ENCODE data around the gene NTRK3.
"Not testable (repeated sequence)": the region's sequence is repeated elsewhere in the genome, so short reads cannot be mapped to it uniquely, and the experiment has no call there.

The NTRK3 gene

DNA sequence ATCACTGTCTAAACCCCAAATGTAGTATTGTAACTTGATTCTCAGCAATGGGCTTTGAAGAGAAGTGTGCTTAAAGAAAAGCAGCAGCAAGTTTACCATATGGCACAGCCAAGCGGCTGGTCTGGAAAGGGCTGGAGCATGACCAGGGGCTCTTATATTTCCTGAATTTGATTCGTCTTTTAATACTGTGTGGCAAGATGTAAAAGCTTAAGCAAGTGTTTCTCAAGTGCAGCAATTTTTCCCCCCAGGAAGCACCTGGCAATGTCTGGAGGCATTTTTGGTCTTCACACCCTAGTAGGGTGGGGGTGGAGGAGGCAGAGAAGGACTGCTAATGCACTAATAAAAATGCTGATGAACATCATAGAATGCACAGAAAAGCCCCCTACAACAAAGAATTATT lies 397.9 kb downstream of the NTRK3 start:
- no peak for DNase-seq

DNA sequence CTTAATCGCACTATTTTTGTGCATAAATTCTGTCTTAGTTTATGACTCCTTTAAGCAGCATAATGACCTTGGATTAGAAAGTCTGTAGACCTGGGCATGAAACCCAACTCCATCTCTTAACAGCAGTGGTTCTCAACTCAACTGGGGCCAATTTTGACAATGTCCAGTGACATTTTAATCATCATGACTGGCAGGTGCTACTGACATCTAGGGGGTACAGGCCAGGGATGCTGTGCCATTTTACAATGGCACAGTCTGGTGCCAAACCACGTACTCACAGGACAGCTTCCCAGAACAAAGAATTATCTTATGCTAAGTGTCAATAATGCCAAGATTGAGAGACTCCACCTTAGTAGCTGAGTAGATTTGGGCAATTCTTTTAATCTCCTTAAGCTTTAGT lies 405.0 kb downstream of the NTRK3 start:
- DNase-seq: no peak

DNA sequence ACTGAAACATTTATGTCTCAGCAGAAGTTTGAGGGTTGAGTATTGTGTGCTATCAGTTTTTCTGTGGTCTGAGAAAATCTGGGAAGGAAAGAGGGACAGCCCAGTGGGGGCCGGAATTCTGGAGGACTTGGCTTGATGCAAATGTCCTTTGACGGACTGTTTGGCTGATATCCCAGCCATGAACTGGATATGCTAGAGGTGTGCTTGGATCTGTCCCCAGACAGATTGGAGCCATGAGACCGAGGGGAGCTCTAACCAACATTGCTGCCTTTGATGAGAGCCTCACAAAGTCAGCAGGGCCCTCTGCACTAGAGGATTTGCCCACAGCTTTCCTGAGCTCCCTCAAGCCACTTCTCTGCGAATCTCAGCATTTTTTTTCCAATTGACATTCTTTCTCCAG lies 405.6 kb downstream of the NTRK3 start:
- no peak for DNase-seq

DNA sequence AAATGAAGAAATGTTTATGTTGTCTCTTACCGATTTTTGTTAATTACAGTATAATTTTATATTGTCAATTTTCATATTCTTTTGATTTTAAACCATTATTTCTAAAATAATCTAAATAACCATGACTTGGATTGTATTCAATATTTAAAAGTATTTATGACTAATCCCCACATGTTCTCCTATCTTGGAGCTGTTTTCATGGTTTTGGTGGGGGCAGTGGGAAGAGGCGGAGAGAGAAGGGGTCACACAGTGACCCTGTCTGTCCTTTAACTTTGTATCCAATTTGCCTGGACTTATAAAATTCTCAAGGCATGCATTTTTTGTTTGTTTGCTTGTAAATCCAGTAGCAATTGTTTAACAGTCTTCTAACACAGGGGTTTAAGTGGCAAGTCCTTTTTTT lies 407.4 kb downstream of the NTRK3 start:
- DNase-seq: no peak

DNA sequence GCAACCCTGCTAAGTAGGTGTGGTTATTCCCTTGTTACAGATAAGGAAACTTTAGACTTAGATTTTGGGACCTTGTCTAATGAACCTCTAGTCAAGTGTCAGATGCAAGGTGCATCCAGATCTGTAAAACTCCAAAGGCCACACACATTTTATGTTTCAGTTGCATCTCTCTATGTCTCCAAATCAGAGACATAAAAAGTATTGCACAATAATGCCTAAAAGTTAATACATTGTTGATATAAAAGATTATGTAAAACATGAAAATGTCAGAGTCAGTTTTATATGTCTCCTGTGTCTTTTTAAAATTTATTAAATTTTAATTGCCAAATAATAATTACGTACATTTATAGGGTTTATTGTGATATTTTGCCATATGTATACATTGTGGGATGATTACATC lies 408.5 kb downstream of the NTRK3 start:
- DNase-seq: no peak

DNA sequence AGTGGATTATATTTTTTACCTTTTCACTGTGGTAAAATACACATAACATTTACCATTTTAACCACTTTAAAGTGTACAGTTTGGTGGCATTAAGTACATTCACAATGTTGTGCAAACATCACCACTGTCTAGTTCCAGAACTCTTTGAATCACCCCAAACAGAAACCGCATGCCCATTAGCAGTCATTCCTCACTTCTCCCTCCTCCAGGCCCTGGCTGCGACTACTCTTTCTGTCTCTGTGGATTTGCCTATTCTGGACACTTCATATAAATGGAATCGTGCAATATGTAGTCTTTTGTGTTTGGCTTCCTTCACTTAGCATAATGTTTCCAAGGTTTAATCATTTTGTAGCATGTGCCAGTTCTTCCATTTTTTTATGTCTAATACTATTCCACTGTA lies 409.8 kb downstream of the NTRK3 start:
- DNase-seq: no peak

DNA sequence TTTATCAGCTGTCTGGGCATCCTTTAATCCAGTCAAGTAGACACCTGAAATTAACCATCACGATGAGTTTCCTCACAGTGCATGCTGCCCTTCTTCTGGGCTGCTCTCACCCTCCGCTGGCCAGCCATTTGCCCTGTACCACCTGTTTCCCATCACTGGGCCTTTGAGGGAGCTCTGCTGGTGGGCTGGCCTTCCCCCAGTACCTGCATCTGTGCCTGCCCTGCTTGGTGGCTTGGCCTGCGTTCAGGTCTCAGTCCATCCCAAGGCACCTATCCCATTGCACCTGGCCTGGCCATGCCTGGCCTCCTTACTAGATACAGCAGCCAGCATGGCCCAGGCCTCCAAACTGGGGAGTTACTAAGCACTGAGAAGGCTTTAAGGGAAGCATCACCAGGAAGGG lies 413.2 kb downstream of the NTRK3 start:
- no peak for DNase-seq

DNA sequence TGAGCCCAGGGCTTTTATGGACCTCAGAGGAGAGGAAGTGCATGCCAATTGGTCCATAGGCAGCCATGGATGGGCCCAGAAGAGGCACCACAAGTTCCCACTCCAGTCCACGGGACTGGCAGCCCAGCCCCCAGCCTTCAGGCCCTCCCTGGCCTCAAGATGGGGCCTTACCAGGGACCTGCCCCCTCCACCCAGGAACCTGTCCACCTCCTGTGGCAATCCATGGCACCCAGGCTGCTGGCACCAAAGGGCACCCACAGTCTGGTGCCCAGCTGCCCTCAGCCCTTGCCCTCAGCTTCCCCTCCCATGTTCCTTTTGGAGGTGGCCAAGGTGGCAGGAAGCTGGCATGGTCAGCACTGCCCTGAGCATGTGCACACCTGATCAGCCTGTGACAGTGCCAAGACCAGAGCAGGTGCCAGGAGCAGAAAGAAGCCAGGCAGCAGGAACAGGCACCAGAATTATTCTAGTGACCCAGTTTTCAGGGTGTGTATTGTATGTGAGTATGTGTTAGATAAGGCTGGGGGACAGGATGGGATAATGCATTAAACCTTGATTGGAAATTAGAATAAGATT lies 415.0 kb downstream of the NTRK3 start:
- no peak for DNase-seq

DNA sequence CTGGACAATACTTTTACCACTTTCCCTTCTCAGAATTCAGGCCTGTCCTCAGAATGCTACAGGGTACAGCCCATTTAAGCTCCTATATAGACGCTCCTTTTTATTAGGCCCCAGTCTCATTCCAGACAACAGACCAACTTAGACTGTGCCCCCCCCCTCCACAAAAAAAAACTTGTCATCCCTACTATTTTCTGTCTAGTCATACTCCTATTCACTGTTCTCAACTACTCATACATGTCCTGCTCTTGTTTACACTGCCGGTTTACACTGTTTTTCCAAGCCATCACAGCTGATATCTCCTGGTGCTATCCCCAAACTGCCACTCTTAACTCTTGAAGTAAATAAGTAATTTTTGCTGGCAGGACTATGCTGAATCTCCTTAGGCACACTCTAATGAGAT lies 420.7 kb downstream of the NTRK3 start:
- DNase-seq: not testable (repeated sequence)

DNA sequence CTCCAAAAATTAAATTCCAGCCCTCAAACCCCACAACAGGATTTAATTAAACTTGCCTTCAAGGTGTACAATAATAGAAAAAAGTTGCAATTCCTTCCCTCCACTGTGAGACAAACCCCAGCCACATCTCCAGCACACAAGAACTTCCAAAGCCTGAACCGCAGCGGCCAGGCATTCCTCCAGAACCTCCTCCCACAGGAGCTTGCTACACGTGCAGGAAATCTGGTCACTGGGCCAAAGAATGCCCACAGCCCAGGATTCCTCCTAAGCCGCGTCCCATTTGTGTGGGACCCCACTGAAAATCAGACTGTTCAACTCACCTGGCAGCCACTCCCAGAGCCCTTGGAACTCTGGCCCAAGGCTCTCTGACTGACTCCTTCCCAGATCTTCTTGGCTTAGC lies 423.2 kb downstream of the NTRK3 start:
- not testable (repeated sequence) for DNase-seq

DNA sequence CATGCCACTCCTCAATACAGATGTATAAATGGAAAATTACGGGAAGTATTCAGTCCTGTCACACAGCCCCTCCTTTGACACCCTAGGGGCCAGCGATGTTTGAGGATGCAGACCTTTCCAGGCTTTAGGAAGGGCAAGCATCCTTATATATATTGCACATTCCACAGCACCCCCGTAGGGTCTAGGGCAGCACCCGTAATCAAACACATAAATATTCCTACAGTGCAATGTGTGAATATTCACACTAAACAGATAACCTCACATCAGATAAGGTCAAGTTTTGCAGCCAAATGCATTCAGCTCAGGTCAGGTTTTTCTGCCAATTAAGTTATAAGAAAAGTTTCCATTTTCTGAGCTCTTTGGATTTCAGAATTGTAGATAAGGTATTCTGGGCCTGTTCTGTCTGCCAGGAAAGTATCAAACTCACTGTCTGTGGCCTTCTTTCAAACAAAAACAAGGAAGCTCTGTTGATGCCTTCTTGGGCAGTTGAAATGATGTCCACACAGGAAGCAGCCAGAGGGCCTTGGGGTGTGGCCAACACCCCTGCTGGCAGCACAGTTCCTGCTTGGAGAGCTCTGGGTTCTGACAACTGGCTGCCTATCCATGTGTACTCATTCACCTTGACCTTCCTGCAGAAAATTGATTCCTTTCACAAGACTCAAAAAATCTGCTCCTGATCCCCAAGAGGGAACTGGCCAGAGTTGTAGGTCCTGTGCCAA lies 427.0 kb downstream of the NTRK3 start:
- no peak for DNase-seq

DNA sequence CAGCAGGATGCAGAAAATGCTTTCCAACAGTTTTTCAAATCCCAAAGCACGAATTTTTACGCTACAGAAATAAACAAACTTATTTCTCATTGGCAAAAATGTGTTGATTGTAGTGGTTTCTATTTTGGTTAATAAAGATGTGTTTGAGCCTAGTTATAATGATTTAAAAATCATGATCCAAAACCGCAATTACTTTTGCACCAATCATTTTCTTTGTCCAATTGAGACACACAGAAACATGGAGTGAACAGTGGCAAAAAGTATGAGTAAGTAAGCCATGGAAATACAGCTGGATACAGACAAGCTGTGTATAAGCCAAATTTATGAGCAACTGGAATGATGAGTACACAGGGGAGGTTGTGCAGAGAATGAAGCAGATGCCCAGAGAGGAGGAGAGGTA lies 427.9 kb downstream of the NTRK3 start:
- no peak for DNase-seq

DNA sequence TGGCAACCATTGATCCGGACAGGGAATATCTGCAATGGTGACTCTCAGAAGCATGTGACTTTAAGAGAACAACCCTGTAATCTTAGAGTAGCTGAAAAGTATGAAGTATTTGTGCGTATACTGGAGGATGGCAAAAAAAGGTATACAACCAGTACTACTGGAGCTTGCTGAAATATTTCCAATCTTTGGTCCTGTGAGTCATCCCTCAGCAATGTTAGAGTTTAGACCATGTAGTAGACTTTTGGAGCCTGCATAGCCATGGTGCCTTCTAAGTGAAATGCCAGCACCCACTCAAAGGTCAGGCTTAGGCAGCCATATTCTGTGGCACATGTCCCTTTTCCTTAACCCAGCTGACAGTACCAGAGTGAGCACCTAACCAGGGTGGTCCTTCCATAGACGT lies 429.4 kb downstream of the NTRK3 start:
- DNase-seq: no peak

DNA sequence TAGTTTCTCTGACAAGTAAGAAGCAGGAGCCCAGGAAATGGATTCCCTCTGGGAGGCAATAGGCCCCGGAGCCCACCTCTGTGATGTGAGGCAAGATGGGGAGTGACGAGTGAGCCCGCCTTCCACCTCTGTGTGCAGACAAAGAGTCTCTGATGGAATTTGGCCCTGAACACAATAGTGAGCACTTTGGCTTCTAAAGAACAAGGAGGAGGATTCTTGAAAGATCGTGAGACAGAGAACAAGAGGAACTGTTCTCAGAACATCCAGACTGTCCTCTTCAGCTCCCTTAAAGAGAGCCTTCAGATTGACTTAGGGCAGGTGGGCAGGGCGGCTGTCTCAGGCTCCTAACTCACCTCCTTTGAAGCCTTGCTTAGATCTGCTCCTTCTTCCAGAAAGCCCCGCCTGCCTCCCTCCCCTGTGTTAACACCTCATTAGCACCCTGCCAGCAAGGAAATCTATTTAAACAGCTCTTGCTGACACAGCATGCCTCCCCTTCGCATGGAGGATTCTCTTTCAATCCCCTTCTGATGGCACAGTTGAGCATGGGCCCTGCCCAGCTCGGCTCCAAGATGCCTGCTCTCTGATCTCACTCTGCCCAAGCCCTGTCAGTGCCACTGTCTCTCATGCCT lies 430.3 kb downstream of the NTRK3 start:
- no peak for DNase-seq

DNA sequence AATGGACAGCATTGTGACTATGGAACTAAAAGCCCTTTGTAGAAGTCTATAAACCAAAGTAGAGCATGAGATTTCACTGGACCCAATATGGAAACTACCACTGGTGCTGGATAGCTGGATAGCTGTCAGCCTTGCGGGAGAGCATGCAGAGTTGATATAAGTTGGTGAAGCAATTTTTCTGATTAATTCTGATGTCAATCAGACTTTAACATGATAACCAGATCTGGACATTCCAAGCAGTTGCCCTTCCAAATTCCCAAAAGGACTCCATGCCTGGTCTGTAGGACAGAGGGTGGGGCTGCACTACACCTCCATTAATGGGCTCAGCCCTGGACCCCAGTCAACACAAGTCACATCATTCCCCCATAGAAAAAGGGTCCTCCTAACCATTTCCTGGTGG lies 437.8 kb downstream of the NTRK3 start:
- DNase-seq: no peak

DNA sequence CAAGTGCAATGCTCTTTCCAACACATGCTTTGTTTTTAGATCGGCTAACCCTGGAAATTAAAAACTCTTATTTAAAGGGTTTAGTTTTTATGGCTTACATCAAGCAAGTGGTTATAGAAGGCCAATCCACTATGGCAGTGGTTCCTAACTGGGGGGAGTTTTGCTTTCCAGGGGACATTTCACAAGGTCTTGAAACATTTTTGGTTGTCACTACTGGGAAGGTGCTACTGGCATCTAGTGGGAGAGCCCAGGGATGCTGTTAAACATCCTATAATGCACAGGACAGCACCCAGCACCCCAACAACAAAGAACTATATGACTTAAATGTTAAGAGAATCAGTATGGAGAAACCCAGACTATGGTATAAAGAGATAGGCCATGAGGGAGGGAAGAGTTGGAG lies 439.0 kb downstream of the NTRK3 start:
- DNase-seq: no peak

DNA sequence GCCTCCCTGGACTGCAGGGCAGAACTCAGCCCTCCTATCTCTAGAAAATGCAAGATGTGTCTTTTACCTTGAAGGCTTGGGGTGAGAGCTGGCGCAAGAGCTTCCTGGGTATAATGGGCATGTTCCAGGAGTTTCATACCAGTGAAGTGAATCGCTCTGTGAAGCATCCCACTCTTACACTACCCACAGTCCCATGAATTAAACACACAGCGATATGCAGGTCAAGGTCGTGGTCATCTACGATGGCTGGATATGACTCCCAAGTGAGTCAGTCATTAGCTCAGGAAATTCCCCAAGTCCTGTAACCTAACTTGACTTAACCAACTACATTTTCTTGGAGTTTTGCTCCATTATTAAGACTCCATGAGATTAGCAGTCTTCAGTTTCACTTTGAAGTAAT lies 439.7 kb downstream of the NTRK3 start:
- DNase-seq: no peak

DNA sequence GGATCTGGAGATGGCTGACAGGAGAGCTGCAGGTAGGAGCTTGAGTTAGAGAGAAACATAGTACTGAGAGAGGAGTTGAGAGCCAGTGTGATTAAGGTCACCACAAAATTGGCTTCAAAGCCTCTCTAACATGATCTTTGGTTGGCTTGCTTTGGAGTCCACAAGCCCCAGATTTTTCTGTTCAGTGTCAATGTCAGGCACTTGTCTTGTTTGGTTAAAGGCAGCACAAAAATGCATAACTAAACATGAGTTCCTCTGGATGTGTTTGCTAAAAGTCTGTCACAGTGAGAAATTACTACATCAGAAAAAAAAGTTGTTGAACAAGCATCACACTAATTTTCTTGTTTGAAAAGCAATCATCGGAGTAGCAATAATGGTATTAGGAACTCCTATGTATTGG lies 440.5 kb downstream of the NTRK3 start:
- no peak for DNase-seq

Measured in NCI-H187 treated with DMSO at 0.1 percent for 48 hours (cell line).